GM12891 (cell line): Measurements from ENCODE around the gene F12.
"Not testable (repeated sequence)": the region's sequence is repeated elsewhere in the genome, so short reads cannot be mapped to it uniquely, and the experiment has no call there.

Experiments
- DNase-seq: peaks from one replicate; pipeline ENCODE4 v3.0.0; 2011; ENCODE audit warnings: low spot score; ENCODE audit not compliant: insufficient read length
- FAIRE-seq: peaks from 2 replicates; lab custom pipeline; 2011; peaks lifted over from hg19 to GRCh38; lab: Jason Lieb, UNC
- PAX5 ChIP-seq: IDR thresholded peaks from 2 replicates; pipeline ENCODE4 v1.6.1; 2011; ENCODE audit warnings: low read length, moderate library complexity, mild to moderate bottlenecking; ENCODE audit not compliant: insufficient read depth, severe bottlenecking
- POLR2A ChIP-seq: IDR thresholded peaks from 2 replicates; pipeline ENCODE4 v1.6.1; 2011; ENCODE audit warnings: low read depth, low read length, control low read depth
- POLR2AphosphoS5 ChIP-seq: IDR thresholded peaks from 2 replicates; pipeline ENCODE4 v1.6.1; 2011; ENCODE audit warnings: low read depth, low read length, control low read depth
- POU2F2 ChIP-seq: IDR thresholded peaks from 2 replicates; pipeline ENCODE4 v1.6.1; 2011; ENCODE audit warnings: low read depth, mild to moderate bottlenecking, control low read depth, low read length, moderate library complexity
- SPI1 ChIP-seq: IDR thresholded peaks from 2 replicates; pipeline ENCODE4 v1.6.1; 2011; ENCODE audit warnings: low read depth, low read length, control low read depth
- TAF1 ChIP-seq: IDR thresholded peaks from 2 replicates; pipeline ENCODE4 v1.6.1; 2011; ENCODE audit warnings: low read depth, low read length, control low read depth

F12 gene

GRCh38 chr5:177385720-177386119 lies 23.6 kb downstream of the F12 start:
- FAIRE-seq (no peak), DNase-seq (no peak)
- TF ChIP-seq PAX5 (no peak), SPI1 (no peak), TAF1 (no peak), POLR2AphosphoS5 (no peak), POU2F2 (no peak), POLR2A (no peak)

DNA sequence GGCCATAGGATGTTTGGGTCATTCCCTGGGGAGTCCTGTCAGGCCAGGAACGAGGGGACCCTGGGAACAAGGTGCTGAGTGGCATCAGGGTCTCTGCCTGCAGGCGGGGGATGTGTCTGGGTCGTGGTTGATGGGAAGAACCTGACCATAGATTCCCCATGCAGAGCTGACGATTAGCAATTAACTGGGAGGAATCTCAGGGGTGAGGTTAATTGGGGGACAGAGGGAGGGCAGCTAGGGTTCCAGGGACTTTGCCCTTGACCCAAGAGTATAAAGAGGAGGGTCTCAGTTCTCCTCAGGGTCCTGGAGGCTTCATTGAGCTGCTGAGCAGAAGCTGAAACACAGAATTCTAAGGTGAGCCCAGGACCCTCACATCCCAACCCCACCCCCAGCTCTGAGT lies 25.2 kb downstream of the F12 start, which contains the start of gene SLC34A1:
Gene SLC34A1 (plus strand): TSS at position 301 of the 400 bp plus-strand sequence. CDS start 1,308 bp downstream, outside the sequence.
- DNase-seq, result no peak
- FAIRE-seq, result no peak
- TF ChIP-seq PAX5, result no peak
- TF ChIP-seq POLR2AphosphoS5, result no peak
- TF ChIP-seq POLR2A, result no peak
- no peak for TF ChIP-seq TAF1
- no peak for TF ChIP-seq POU2F2
- no peak for TF ChIP-seq SPI1

DNA sequence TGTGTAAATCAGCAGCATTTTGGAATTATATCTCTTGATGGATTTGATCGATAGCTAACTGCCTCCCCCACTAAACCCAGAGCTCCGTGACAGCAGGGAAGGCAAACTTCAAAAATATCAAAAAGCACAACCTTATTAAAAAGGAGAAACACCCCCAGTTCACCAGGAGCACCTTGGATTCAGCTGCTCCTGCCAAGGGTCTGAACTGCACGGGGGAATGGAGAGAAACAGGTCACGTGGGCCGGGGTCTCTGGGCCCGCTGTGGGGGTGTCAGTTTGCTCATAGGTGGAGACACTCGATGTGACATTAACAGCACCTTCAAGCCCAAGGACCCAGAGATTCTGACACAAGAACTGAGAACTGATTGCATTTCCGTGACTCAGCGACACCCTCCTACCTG lies 26.2 kb downstream of the F12 start:
- FAIRE-seq (no peak), DNase-seq (no peak)
- no peak for TF ChIP-seq POLR2AphosphoS5
- TF ChIP-seq SPI1, result no peak
- no peak for TF ChIP-seq POLR2A
- no peak for TF ChIP-seq TAF1
- TF ChIP-seq POU2F2, result no peak
- TF ChIP-seq PAX5, result no peak

DNA sequence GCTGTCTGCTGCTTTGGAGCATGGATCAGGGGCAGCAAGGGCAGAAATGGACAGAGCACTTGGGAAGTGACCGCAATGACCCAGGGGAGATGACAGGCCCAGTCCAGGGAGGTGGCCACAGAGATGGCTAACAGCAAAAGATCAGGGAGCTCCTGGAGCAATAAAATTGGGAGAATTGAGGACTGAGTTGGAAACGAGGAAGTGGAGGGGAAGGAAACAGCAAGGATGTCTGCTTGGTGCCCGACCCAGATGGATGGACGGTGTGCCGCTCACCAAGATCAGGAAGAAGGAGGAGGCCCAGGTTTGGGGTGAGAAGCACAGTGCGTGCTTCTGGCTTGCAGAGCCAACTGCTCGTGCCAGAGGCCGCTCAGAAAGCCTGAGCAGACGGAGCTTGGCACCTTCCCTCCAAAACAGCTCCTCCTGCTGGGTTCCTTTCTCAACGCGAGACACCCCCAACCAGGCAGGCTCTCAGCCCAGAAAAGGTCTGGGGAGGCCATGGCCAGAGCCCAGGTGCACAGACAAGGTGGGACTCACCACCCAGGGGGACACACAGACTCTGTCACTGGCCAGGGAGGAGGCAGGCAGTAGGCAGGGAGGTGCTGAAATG lies 26.8 kb downstream of the F12 start:
- DNase-seq (no peak), FAIRE-seq (peak; percentile 16)
- TF ChIP-seq POU2F2 (no peak), SPI1 (0 out of 2 replicates have a peak, but pooled peaks have one; percentile 6), POLR2A (no peak)

GRCh38 chr5:177380805-177381126 lies 28.6 kb downstream of the F12 start:
- FAIRE-seq, result no peak
- DNase-seq, result no peak
- TF ChIP-seq POLR2A (no peak), PAX5 (no peak), SPI1 (no peak), TAF1 (no peak), POLR2AphosphoS5 (no peak), POU2F2 (no peak)

- peak; percentile 71 for FAIRE-seq
- DNase-seq, result no peak
- no peak for TF ChIP-seq PAX5
- no peak for TF ChIP-seq POU2F2
- no peak for TF ChIP-seq SPI1
- TF ChIP-seq POLR2AphosphoS5, result no peak
Measured at GRCh38 chr5:177378884-177379883, 30.2 kb downstream of the F12 start.

GRCh38 chr5:177377851-177378776 lies 31.2 kb downstream of the F12 start:
- FAIRE-seq (no peak), DNase-seq (no peak)
- no peak for TF ChIP-seq SPI1
- no peak for TF ChIP-seq POLR2AphosphoS5
- TF ChIP-seq POU2F2, result no peak

DNA sequence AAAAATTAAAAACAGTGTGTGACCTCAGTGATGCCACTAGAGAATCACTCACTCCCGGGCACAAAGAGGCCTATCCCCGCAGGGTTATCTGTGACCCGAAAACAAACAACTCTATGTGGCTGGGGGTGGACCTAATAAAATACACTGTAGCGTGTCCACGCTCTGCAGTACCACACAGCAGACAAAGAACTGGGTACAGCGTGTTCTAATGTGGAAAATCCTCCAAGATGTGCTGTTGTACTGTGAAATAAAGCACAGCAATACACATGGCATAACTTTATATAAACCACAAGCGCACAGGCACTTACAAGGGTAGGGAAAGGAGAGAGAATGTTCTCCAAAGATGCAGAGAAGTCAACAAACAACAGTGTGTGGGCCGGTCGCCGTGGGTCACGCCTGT lies 33.3 kb downstream of the F12 start:
- DNase-seq (no peak), FAIRE-seq (no peak)
- TF ChIP-seq POU2F2 (no peak), POLR2A (no peak), POLR2AphosphoS5 (no peak), SPI1 (no peak), PAX5 (no peak), TAF1 (no peak)

- FAIRE-seq, DNase-seq: not testable (repeated sequence)
Measured at GRCh38 chr5:177375516-177375915, 33.8 kb downstream of the F12 start.
